ENCODE measurements around the gene KLHL13. TPM values are rescaled to one million over a fixed set of nuclear protein-coding genes. Genes with fewer than 3 reads are reported as not detected.

KLHL13 gene
- total and polyA plus RNA-seq, 2 experiments from 2014 or later: 0.43 TPM; not detected in 1

- Histone ChIP-seq H3K79me2 (ENCODE audit: insufficient read depth) (no peaks in the 10 kb centered on the region), H3K4me3 (no peak overlapping the region), H3K4me1 (ENCODE audit: insufficient read depth) (no peaks in the 10 kb centered on the region), H3K9me2 (ENCODE audit: insufficient read depth) (no peaks in the 10 kb centered on the region), H3K36me3 (ENCODE audit: low read depth) (no peaks in the 10 kb centered on the region), H2AFZ (no peak overlapping the region), H3K9me3 (ENCODE audit: low read depth) (no peaks in the 10 kb centered on the region), H3K9ac (no peak overlapping the region), H3F3A (ENCODE audit: insufficient read depth) (no peaks in the 10 kb centered on the region), H3K27ac (no peak overlapping the region), H4K20me1 (ENCODE audit: insufficient read depth) (no peaks in the 10 kb centered on the region), H3K4me2 (ENCODE audit: unreplicated experiment) (no peak overlapping the region), H3K27me3 (replicated peaks; ENCODE audit: insufficient read depth) (0 out of 2 replicates have a peak, but pooled peaks cover 5% of the 10 kb centered on the region)
- 94 to 98% methylated on average over 2 of the region's 2 CpGs for WGBS, 2 experiments (ENCODE audit: low coverage in 1 of 2, low lambda C conversion rate in 2 of 2, missing lambda C conversion rate in 2 of 2)
- in situ Hi-C loops (cut with MboI): no loop called here
- TF ChIP-seq EZH2phosphoT487 (IDR thresholded peaks at IDR 0.05; ENCODE audit: insufficient read depth, low read depth): no peak
- TF ChIP-seq EZH2 (IDR thresholded peaks at IDR 0.05; ENCODE audit: insufficient read depth, poor library complexity, severe bottlenecking): no peak
- no peak for DNase-seq
These were observed 1.1 kb upstream of the KLHL13 start for GRCh38 chrX:118117741-118118140.

- Histone ChIP-seq H3F3A (ENCODE audit: insufficient read depth) (no peaks in the 10 kb centered on the region), H3K4me3 (peak overlapping the region; percentile 59), H3K27ac (no peak overlapping the region), H3K9me2 (ENCODE audit: insufficient read depth) (no peaks in the 10 kb centered on the region), H3K27me3 (replicated peaks; ENCODE audit: insufficient read depth) (0 out of 2 replicates have a peak, but pooled peaks cover 5% of the 10 kb centered on the region), H3K4me1 (ENCODE audit: insufficient read depth) (no peaks in the 10 kb centered on the region), H3K9ac (no peak overlapping the region), H3K79me2 (ENCODE audit: insufficient read depth) (no peaks in the 10 kb centered on the region), H3K4me2 (ENCODE audit: unreplicated experiment) (peak overlapping the region; percentile 53), H3K36me3 (ENCODE audit: low read depth) (no peaks in the 10 kb centered on the region), H4K20me1 (ENCODE audit: insufficient read depth) (no peaks in the 10 kb centered on the region), H2AFZ (peak overlapping the region; percentile 41; the same call in 1 of the 2 replicates), H3K9me3 (ENCODE audit: low read depth) (no peaks in the 10 kb centered on the region)
- 1 to 3% methylated on average over 8 to 40 of the region's 53 CpGs for WGBS, 2 experiments (ENCODE audit: low coverage in 1 of 2, low lambda C conversion rate in 2 of 2, missing lambda C conversion rate in 2 of 2)
- DNase-seq: no peak
- TF ChIP-seq EZH2 (IDR thresholded peaks at IDR 0.05; ENCODE audit: insufficient read depth, poor library complexity, severe bottlenecking) (peak; percentile 40), EZH2phosphoT487 (IDR thresholded peaks at IDR 0.05; ENCODE audit: insufficient read depth, low read depth) (no peak)
- in situ Hi-C loops (cut with MboI): no loop called here
These were observed 477 bp downstream of the KLHL13 start for GRCh38 chrX:118115953-118116712.

- no peaks in the 10 kb centered on the region for H3F3A ChIP-seq (ENCODE audit: insufficient read depth)
- 22 to 25% methylated on average over 2 of the region's 2 CpGs for WGBS, 2 experiments (ENCODE audit: low coverage in 1 of 2, low lambda C conversion rate in 2 of 2, missing lambda C conversion rate in 2 of 2)
- H3K4me1 ChIP-seq (ENCODE audit: insufficient read depth): no peaks in the 10 kb centered on the region
- no peaks in the 10 kb centered on the region for H4K20me1 ChIP-seq (ENCODE audit: insufficient read depth)
- H3K4me3 ChIP-seq: no peak overlapping the region
- no peaks in the 10 kb centered on the region for H3K36me3 ChIP-seq (ENCODE audit: low read depth)
- no peaks in the 10 kb centered on the region for H3K79me2 ChIP-seq (ENCODE audit: insufficient read depth)
- H3K27ac ChIP-seq: no peak overlapping the region
- H3K9ac ChIP-seq: no peak overlapping the region
- TF ChIP-seq EZH2phosphoT487 (IDR thresholded peaks at IDR 0.05; ENCODE audit: insufficient read depth, low read depth) (no peak), EZH2 (IDR thresholded peaks at IDR 0.05; ENCODE audit: insufficient read depth, poor library complexity, severe bottlenecking) (no peak)
- H2AFZ ChIP-seq: no peak overlapping the region
- DNase-seq: no peak
- H3K9me3 ChIP-seq (ENCODE audit: low read depth): no peaks in the 10 kb centered on the region
- in situ Hi-C loops (cut with MboI): no loop called here
- H3K4me2 ChIP-seq (ENCODE audit: unreplicated experiment): no peak overlapping the region
- 0 out of 2 replicates have a peak, but pooled peaks cover 5% of the 10 kb centered on the region for H3K27me3 ChIP-seq (replicated peaks; ENCODE audit: insufficient read depth)
- H3K9me2 ChIP-seq (ENCODE audit: insufficient read depth): no peaks in the 10 kb centered on the region
These were observed 1.6 kb downstream of the KLHL13 start for GRCh38 chrX:118114971-118115370.

GRCh38 chrX:118109065-118109464 lies 7.5 kb downstream of the KLHL13 start:
- no peaks in the 10 kb centered on the region for H3K4me1 ChIP-seq (ENCODE audit: insufficient read depth)
- H3K79me2 ChIP-seq (ENCODE audit: insufficient read depth): no peaks in the 10 kb centered on the region
- no peaks in the 10 kb centered on the region for H3K9me2 ChIP-seq (ENCODE audit: insufficient read depth)
- DNase-seq: no peak
- H3K9me3 ChIP-seq (ENCODE audit: low read depth): no peaks in the 10 kb centered on the region
- H3F3A ChIP-seq (ENCODE audit: insufficient read depth): no peaks in the 10 kb centered on the region
- no peak overlapping the region for H2AFZ ChIP-seq
- no peaks in the 10 kb centered on the region for H3K36me3 ChIP-seq (ENCODE audit: low read depth)
- 25 to 56% methylated on average over 3 to 5 of the region's 5 CpGs for WGBS, 2 experiments (ENCODE audit: low coverage in 1 of 2, low lambda C conversion rate in 2 of 2, missing lambda C conversion rate in 2 of 2)
- H3K27ac ChIP-seq: no peak overlapping the region
- in situ Hi-C loops (cut with MboI): no loop called here
- no peak for TF ChIP-seq EZH2 (IDR thresholded peaks at IDR 0.05; ENCODE audit: insufficient read depth, poor library complexity, severe bottlenecking)
- H3K4me3 ChIP-seq: no peak overlapping the region
- H3K4me2 ChIP-seq (ENCODE audit: unreplicated experiment): no peak overlapping the region
- H3K27me3 ChIP-seq (replicated peaks; ENCODE audit: insufficient read depth): no peaks in the 10 kb centered on the region
- no peak overlapping the region for H3K9ac ChIP-seq
- no peaks in the 10 kb centered on the region for H4K20me1 ChIP-seq (ENCODE audit: insufficient read depth)
